ENCODE measurements around the gene YDJC. TPM values are rescaled to one million over a fixed set of nuclear protein-coding genes. Genes with fewer than 3 reads are reported as not detected.
"Not testable (repeated sequence)": the region's sequence is repeated elsewhere in the genome, so short reads cannot be mapped to it uniquely, and the experiment has no call there.

Gene YDJC
- total RNA-seq, 1 experiment from 2014 or later, result 10.8 TPM

GRCh38 chr22:21609556-21610157 lies 20.2 kb downstream of the YDJC start:
- DNase-seq (ENCODE audit: low read depth), result not testable (repeated sequence)

DNA sequence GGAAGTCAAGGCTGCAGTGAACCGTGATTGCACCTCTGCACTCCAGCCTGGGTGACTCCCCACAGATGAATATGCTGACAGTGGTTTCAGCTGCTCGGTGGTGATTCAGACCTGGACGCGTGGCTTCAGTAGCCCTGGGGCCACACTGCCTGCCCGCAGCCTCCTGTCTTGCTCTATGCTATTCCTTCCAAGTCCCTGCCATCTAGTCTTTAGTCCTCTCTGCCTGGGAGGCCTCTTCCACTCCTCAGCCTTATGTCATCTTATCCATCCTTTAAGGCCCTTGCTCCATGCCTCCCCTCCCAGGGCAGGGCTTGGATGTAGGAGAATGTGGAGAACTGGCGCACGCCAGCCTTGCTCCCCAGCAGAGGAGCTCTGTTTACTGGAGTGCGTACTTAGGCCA lies 23.0 kb downstream of the YDJC start:
- DNase-seq (ENCODE audit: low read depth), result peak; percentile 86

GRCh38 chr22:21605887-21606564 lies 23.8 kb downstream of the YDJC start:
- no peak for DNase-seq (ENCODE audit: low read depth)

DNA sequence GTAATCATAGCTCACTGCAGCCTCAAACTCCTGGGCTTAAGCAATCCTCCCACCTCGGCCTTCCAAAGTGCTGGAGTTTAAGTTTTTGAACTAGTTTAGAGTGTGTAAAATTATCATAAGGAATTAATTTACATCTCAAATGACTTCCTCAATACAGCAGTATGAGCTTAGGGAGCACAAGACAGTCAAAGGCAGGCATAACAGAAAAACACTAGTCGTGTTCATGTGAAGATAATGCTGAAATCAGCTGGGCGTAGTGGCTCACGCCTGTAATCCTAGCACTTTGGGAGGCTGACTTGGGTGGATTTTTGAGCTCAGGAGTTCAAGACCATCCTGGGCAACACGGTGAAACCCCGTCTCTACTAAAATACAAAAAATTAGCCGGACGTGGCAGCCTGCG lies 25.8 kb downstream of the YDJC start:
- no peak for DNase-seq (ENCODE audit: low read depth)

GRCh38 chr22:21602579-21602978 lies 27.2 kb downstream of the YDJC start:
- no peak for DNase-seq (ENCODE audit: low read depth)

DNA sequence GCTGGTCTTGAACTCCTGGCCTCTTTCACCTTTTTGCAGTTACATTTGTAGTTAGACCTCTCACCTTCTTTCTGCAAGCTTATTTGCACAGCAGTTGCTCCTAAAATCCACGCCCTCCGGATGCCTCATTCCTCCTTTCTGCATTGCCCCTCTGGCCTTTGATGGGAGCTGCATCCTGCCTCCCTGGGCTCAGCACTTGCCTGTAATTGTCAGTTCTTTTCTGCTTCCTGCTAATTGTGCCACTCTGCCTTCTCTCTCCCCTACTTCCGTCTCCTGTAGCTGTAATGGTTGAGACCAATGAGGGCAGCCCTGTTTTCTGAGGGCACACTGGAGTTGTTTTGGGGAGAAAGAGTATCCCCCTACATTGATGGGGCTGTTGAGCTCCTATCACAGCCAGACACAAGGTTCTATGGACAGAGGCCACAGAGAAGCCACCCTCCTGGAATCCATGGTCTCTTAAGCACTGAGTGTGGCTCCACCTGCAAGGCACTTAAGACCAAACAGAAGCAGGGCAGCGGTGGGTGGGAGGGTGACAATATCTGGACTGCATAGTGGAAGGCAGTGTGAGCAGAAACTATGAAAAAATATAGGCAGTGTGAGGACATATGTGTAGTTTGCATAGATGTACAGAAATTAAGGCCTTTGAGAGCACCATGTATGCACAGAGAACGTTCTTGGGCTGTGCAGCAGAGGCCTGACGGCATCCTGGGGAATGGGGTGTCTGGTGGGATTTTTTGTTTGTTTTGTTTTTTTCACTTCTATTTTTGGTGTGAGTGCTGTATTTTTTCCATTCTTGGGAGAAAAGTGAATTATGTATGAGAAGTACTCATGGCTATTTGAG lies 30.5 kb downstream of the YDJC start:
- DNase-seq (ENCODE audit: low read depth), result no peak

DNA sequence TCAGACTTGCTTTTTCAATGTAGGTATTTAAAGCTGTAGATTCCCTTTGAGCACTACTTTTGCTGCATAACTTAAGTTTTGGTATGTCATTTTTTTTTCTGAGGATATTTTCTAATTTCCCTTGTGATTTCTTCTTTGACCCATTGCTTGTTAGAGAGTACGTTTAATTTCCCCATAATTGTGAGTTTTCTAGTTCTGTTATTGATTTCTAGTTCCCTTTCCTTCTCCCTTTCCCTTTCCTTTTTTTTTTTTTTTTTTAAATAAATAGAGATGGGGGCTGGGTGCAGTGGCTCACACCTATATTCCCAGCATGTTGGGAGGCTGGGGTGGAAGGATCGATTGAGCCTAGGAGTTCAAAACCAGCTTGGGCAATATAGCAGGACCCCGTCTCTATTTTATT lies 31.5 kb downstream of the YDJC start:
- DNase-seq (ENCODE audit: low read depth), result no peak

- not testable (repeated sequence) for DNase-seq (ENCODE audit: low read depth)
Observed at GRCh38 chr22:21596356-21597135, 33.3 kb downstream of the YDJC start.

DNA sequence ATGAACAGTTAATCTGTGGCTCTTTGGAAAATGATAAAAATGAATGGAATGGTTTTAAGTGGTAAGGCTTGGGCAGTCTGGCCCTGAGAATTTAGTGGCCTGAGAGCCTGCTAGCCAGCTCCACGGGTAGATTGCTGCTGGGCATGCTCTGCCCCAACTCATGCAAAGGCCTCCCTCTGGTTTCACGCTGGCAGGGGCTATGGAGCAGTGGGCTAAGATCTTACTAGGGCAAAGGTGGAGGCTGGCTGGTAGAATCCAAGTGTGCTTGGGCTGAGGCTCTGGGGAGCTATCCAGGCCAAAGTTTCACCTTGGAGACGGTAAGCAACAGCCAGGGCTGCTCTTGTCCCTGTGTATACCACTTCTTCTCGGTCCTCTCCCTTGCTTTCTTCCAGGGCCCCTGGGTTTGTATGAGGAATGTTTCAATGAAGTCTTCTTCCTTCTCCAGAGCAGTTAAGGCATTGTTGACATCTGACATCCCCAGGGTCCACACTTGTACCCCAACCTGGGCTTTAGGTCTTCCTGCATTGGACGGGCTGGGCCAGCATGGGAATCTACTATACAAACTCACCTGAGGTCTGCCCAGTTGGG lies 34.9 kb downstream of the YDJC start:
- no peak for DNase-seq (ENCODE audit: low read depth)

DNA sequence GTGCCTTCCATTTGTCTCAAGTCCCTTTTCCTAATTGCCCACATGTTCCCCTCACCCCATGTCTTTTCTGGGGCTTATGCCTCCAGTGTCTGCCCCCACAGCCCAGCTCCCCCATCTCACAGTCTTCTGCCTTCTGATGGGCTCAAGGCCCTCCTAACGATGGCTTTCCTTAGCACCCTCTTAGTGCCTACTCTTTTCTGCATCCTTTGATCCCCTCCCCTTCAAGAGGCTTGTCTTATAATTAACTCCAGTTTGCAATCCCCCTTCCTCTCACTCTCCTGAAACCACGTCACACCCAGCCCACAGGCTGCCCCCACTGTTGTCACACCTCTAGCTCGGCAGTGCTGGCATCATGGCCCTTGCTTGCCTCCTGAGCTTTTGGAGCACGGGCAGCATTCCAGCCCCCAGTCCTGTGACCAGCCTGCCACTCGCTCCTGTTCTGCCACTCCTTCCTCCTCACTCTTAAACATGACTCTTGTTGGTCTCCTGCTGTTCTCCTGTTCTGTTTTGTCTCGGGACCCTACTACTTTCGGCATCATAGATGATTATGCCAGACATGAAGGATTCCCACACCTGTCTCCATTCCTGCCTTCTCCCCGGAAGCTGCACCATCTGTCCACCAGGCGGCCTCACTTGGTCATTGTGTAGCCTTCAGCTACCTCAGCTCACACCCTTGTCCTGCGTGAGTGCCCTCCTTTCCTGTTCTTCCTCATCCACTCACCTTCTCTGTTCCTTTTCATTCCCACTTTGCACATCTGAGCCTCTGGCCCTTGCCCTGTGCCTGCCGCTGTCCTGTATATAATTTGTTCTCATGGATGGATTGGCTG lies 36.2 kb downstream of the YDJC start:
- DNase-seq (ENCODE audit: low read depth), result no peak

- no peak for DNase-seq (ENCODE audit: low read depth)
Observed at GRCh38 chr22:21592422-21592821, 37.4 kb downstream of the YDJC start.

- DNase-seq (ENCODE audit: low read depth), result no peak
Observed at GRCh38 chr22:21591695-21592094, 38.1 kb downstream of the YDJC start.

DNA sequence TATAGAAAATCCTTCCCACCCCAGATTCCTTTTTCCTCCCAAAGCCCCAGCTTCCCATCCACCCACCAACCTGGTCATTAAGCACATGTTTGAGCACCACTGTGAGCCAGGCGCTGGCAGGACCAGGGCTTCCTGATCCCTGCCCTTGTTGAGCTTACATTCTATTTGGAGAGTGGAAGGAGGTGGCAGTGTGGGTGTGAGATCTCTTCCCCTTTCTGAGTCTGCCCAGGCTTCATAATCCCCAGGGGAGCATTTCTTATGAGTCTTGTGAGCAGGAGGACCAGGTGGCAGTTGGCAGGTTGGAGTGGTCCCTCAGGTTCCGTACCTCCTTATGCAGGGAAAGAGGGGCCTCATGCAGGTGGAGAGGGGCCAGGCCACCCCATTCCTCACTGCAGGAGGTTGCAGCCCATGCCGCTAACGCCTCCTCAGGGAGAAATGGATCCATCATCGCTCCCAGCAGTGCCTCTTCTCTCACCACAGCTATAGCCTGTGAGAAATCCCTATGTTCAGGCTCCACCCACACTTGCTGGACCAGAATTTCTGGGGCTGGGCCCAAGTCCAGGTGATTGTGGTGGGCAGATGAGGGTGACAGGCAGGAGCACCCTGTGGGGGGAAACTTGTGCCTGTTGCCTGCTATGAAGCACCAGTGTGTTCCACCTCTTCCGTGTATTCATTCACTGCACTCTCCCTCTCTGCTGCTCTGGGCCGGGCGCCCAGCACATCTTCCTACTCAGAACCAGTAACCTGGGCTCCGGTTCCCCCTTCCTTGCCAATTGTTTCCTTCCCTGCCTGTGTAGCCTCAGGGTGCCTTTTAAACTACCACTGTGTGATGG lies 38.8 kb downstream of the YDJC start:
- no peak for DNase-seq (ENCODE audit: low read depth)

- no peak for DNase-seq (ENCODE audit: low read depth)
Observed at GRCh38 chr22:21589396-21589795, 40.4 kb downstream of the YDJC start.

DNA sequence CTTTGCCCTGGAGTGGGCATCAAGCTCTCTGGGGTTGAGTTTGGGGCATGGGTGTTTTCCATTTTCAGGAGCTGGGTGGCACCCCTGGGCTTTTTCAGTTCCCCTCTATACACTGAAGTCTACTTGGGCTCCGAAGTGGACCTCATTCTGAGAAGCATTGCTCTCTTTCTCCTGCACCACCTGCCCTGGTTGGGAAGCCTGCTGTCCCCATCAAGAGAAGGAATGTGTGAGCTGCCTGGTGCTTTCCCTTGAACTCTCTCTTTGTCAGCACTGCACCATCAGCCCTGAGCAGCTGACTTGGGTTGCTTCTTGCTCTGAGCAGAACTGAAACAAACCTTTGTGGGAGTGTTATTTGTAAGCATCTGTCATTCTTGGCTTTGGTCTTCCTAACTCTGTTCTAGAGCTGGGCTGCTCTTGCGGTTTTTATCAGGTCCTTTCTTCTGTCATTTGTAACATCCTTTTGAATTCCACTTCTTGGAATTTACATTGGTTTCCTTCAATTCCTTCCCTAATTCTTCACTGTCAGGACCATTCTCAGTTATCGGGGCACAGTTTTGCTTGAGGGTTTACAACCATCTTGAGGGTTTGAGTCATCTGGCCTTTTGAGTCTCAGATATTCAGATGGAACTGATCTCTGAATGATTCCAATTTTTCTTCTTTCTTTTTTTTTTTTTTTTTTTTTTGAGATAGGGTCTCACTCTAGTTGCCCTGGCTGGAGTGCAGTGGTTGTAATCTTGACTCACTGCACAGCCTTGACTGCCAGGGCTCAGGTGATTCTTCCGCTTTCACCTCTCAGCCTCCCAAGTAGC lies 41.8 kb downstream of the YDJC start:
- peak; percentile 31 for DNase-seq (ENCODE audit: low read depth)

DNA sequence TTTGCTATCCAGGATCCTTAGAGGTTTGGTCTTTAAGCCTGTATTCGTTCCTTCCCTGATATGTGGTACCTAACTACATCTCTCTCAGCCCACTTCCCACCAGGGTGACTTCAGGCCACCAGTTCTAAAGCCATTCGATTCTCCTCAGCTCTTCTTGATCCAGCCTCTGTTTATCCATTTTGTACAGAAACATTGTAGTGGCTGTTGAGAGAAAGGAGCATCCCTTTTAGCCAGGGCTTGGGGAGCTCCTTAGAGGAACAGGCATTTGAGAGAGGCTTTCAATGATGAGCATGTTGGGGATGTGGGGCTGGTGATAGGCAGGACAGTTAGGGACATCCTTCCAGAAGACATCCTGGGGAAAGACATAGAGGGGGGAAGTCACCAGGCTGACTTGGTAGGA lies 44.4 kb downstream of the YDJC start:
- no peak for DNase-seq (ENCODE audit: low read depth)

DNA sequence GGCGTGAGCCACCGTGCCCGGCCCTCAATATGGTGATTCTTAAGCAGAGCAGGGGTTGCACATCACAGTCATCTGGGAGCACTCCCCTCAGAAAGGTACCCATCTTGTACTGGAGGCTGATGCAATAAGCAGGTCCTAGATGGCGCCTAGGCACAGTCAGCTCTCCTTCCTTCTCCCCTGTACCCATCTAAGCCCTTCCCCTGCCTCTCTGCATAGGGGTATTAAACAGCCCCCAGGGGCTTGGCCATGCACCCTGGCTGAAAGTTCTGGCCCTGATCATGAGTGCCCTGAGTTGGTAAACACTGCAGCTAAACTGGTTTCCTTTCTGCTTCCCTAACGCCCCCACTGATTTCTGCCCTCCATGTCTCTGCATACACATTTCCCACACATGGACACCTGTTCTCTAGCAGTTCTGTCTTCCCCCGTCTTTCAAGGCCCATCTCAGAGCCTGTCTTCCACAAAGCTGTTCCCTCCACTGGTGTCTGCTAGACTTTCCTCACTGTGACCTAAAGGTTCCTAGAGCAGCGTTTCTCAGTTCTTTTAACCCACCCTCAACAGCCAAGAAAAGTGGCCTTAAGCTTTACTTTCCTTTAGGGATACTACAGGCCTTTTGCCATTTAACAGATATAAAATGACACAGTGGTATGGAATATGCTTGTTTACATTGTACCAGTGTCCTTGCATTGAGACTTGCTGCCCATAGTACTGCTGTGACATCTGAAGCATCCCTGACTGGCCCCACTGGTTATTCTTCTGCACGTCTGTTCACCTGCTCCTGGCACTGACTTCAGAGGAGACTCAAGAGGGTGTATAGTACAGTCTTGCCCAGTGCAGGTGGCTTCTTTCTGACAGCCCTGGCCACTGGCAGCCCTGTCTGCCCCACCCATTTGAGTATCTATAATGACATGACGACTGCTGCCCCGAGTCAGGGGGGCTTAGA lies 46.8 kb downstream of the YDJC start:
- DNase-seq (ENCODE audit: low read depth), result no peak
